K562 (cell line): ENCODE data around the gene RFNG. TPM values are rescaled to one million over a fixed set of nuclear protein-coding genes. Genes with fewer than 3 reads are reported as not detected.

Experiments used
- ATAC-seq: fragments of 200-7000 bp; cut with Tn5 transposase; 3 replicates; pipeline ENCODE4 v1.9.1; 2020; ENCODE audit warnings: moderate library complexity
- BruUV-seq: library from RNA; stranded (reverse); fragments of 400-500 nt; replicated peaks from 2 replicates; lab custom pipeline; 2021; lab: Mats Ljungman, UMichigan
- CTCF ChIA-PET: fragments of 300-600 bp; formaldehyde crosslinking; extraction: SDS; loops from one replicate; lab custom pipeline; 2021; ENCODE audit warnings: low intra/inter-chr PET ratio; lab: Yijun Ruan, JAX
- POLR2A ChIA-PET: fragments of 300-600, 350-650 bp; sonication (Branson Sonifier 250); formaldehyde crosslinking; extraction: SDS; loops from one replicate; lab custom pipeline; 2021; ENCODE audit warnings: antibody characterized with exemption, inconsistent platforms; lab: Yijun Ruan, JAX
- DNase-seq, 4 experiments: peaks; one replicate each; pipeline versions ENCODE4 v3.0.0 to v3.0.0-alpha.2; 2011 to 2018; ENCODE audit warnings: low spot score in 3 of 4, mixed read lengths in 3 of 4; ENCODE audit errors: extremely low read depth in 1 of 4
- FAIRE-seq: peaks from 2 replicates; lab custom pipeline; 2011; peaks lifted over from hg19 to GRCh38; lab: Jason Lieb, UNC
- H2AFZ ChIP-seq: 2 replicates; pipeline ENCODE4 v1.6.0; 2011; ENCODE audit warnings: low read depth, low read length, control low read depth, inconsistent platforms
- H3K27ac ChIP-seq: fragments of 200-600 bp; 3 replicates; pipeline ENCODE4 v1.8.0; 2011; ENCODE audit warnings: low read depth, mild to moderate bottlenecking, control low read depth, inconsistent platforms, low read length, moderate library complexity, mixed read lengths; ENCODE audit errors: extremely low read depth
- H3K27me3 ChIP-seq, 2 experiments: fragments of 300-600 bp in 1 of 2; 2 replicates in 1 of 2; 3 replicates in 1 of 2; pipeline versions ENCODE4 v1.6.0 to v1.8.0; 2011; ENCODE audit warnings: inconsistent platforms in 2 of 2, low read length in 2 of 2, mild to moderate bottlenecking in 1 of 2, mixed read lengths in 1 of 2, moderate library complexity in 1 of 2; ENCODE audit not compliant: control insufficient read depth in 2 of 2, insufficient read depth in 2 of 2
- H3K36me3 ChIP-seq: fragments of 300-600 bp; 3 replicates; pipeline ENCODE4 v1.8.0; 2011; ENCODE audit warnings: mild to moderate bottlenecking, low read length, inconsistent platforms; ENCODE audit not compliant: control insufficient read depth, insufficient read depth
- H3K4me1 ChIP-seq, 2 experiments: fragments of 200-600 bp in 1 of 2; replicated peaks in 1 of 2; 2 replicates in 1 of 2; 3 replicates in 1 of 2; pipeline versions ENCODE4 v1.5.1 to v1.8.0; 2011; ENCODE audit warnings: inconsistent platforms in 2 of 2, low read length in 2 of 2, mild to moderate bottlenecking in 1 of 2, mixed read lengths in 1 of 2, moderate library complexity in 1 of 2; ENCODE audit not compliant: control insufficient read depth in 2 of 2, insufficient read depth in 2 of 2
- H3K4me2 ChIP-seq: 2 replicates; pipeline ENCODE4 v1.6.1; 2011; ENCODE audit warnings: low read length, control low read depth, inconsistent platforms, mixed read lengths; ENCODE audit not compliant: insufficient read depth
- H3K4me3 ChIP-seq: fragments of 200-600 bp; sonication (generic), shearing (Covaris generic); 2 replicates; pipeline ENCODE4 v1.5.1; 2016; ENCODE audit warnings: control low read depth, inconsistent platforms
- H3K79me2 ChIP-seq: fragments of 200-600 bp; 3 replicates; pipeline ENCODE4 v1.8.0; 2011; ENCODE audit warnings: low read length, inconsistent platforms; ENCODE audit not compliant: control insufficient read depth, insufficient read depth
- H3K9ac ChIP-seq, 2 experiments: 2 replicates each; pipeline versions ENCODE4 v1.6.0 to v1.6.1; 2011; ENCODE audit warnings: low read depth in 2 of 2, low read length in 2 of 2, control low read depth in 1 of 2, inconsistent platforms in 1 of 2, mild to moderate bottlenecking in 1 of 2, mixed read lengths in 1 of 2; ENCODE audit not compliant: insufficient read depth in 1 of 2
- H3K9me1 ChIP-seq: one replicate; pipeline ENCODE4 v1.6.0; 2011; ENCODE audit warnings: inconsistent platforms, mild to moderate bottlenecking, low read length, moderate library complexity; ENCODE audit not compliant: control insufficient read depth, insufficient read depth
- H3K9me3 ChIP-seq: replicated peaks from 2 replicates; pipeline ENCODE4 v1.5.1; 2011; ENCODE audit warnings: low read depth, low read length, inconsistent platforms; ENCODE audit not compliant: control insufficient read depth, insufficient read depth
- H4K20me1 ChIP-seq: replicated peaks from 2 replicates; pipeline ENCODE4 v1.6.1; 2011; ENCODE audit warnings: low read length, inconsistent platforms, mixed read lengths; ENCODE audit not compliant: control insufficient read depth, insufficient read depth
- KDM5B ChIP-seq: fragments of 200-600 bp; sonication (generic); IDR thresholded peaks from 2 replicates; pipeline ENCODE4 v1.6.1; 2012; ENCODE audit warnings: low read depth, mild to moderate bottlenecking, moderate library complexity, low read length, control low read depth, inconsistent platforms; ENCODE audit not compliant: insufficient replicate concordance
- MYC ChIP-seq, 2 experiments: fragments of 250-450 bp in 1 of 2; sonication (Bioruptor Pico) in 1 of 2; IDR thresholded peaks; 2 replicates each; pipeline versions ENCODE4 v1.5.1 to v1.6.1; 2012 to 2021; ENCODE audit warnings: low read depth in 2 of 2, borderline replicate concordance in 1 of 2, improper control_type of control experiment in 1 of 2, low read length in 1 of 2, mild to moderate bottlenecking in 1 of 2, moderate library complexity in 1 of 2
- NKRF ChIP-seq: fragments of 450-650 bp; IDR thresholded peaks from 2 replicates; pipeline ENCODE4 v1.6.1; 2016; ENCODE audit warnings: borderline replicate concordance
- RBM17 ChIP-seq: fragments of 200-400 bp; formaldehyde crosslinking; IDR thresholded peaks from 2 replicates; pipeline ENCODE4 v1.6.1; 2017; ENCODE audit warnings: low read depth, mild to moderate bottlenecking, low read length, borderline replicate concordance
- USF1 ChIP-seq: sonication (generic); formaldehyde crosslinking; IDR thresholded peaks from 2 replicates; pipeline ENCODE4 v1.9.0; 2022; ENCODE audit warnings: mild to moderate bottlenecking, missing genetic modification reagents
- ZEB2 ChIP-seq: fragments of 450-650 bp; IDR thresholded peaks from 2 replicates; pipeline ENCODE4 v1.6.1; 2016
- ZNF3 ChIP-seq: fragments of 250-450 bp; sonication (Bioruptor Pico); IDR thresholded peaks from 2 replicates; pipeline ENCODE4 v1.5.0; 2021; ENCODE audit warnings: mild to moderate bottlenecking, moderate library complexity
- WGBS: fragments of 100-300 bp; shearing (Covaris generic); methylation state at CpG from one replicate; pipeline ENCODE4 v1.1.6; 2016; ENCODE audit warnings: low coverage, mixed read lengths; ENCODE audit not compliant: insufficient coverage; ENCODE audit errors: missing lambda C conversion rate; 5-methylcytosine and 5-hydroxymethylcytosine counted together
- in situ Hi-C: fragments of 300-500 bp; cut with MboI; formaldehyde crosslinking; loops from 4 replicates; pipeline ENCODE4 v1.15.0; 2018; ENCODE audit warnings: inconsistent platforms, mixed read lengths
- intact Hi-C: fragments of 100-400 bp; cut with micrococcal nuclease; formaldehyde crosslinking; loops from 2 replicates; pipeline ENCODE4 v1.14.2; 2022
- polyA plus RNA-seq, 8 experiments: library from polyadenylated mRNA; depleted of rRNA in 4 of 8; stranded (reverse) in 5 of 8; unstranded in 3 of 8; fragments of >200 nt; fragmentation: Nextera tagmentation in 2 of 8; fragmentation: Illumina TruSeq in 1 of 8; extraction: Ambion mirVana in 2 of 8; extraction: Trizol in 1 of 8; gene quantifications; 2 replicates each; pipeline versions ENCODE4 v1.2.1 to v1.2.3, GENCODE V29; 2011 to 2014; ENCODE audit warnings: inconsistent platforms in 1 of 8, missing spikeins in 1 of 8
- total RNA-seq, 7 experiments: library from RNA; depleted of rRNA in 6 of 7; stranded (reverse); fragments of >200 nt in 6 of 7; fragmentation: Illumina TruSeq in 2 of 7; extraction: Trizol in 2 of 7; gene quantifications; 2 replicates each; pipeline versions ENCODE4 v1.2.1 to v1.2.3, GENCODE V29; 2011 to 2021; ENCODE audit warnings: low replicate concordance in 1 of 7

The RFNG gene
- total and polyA plus RNA-seq, 9 of the 15 experiments (the other 6 are each of a cell fraction or from before 2014, with no cell fraction given) = 0.32 to 32.8 (median 9.5) TPM

GRCh38 chr17:82036634-82037091 is 14.9 kb downstream of the RFNG start:
- 13% methylated on average over 23 of the region's 23 CpGs for WGBS
- ATAC-seq (no peak; the same call in 2 of the 3 replicates), DNase-seq (peak in 1 of 4 experiments; percentile 42), FAIRE-seq (no peak)
- ChIA-PET CTCF (interaction anchor here (0.7 to 2.0 kb wide), 2 partner anchors 77 to 273 kb away, joined by 4 to 14 read pairs; no protein-coding TSS in a partner anchor), POLR2A (interaction anchor here (0.6 to 6.4 kb wide), 5 partner anchors 8 to 31 kb away, joined by 3 to 51 read pairs (median 5); partner anchors contain the start of genes CENPX and LRRC45)
- no peak for TF ChIP-seq MYC (IDR thresholded peaks at IDR 0.05; ENCODE audit: low read depth, low read length)
- 0 out of 2 replicates have a peak, but pooled peaks have one; percentile 57 for TF ChIP-seq MYC (CRISPR knock-in tag; IDR thresholded peaks at IDR 0.05; ENCODE audit: borderline replicate concordance, low read depth)
- no peak for TF ChIP-seq ZNF3
- TF ChIP-seq USF1 (CRISPR knock-in tag) = peak; percentile 18; the same call in 1 of the 2 replicates
- TF ChIP-seq RBM17 = no peak
- TF ChIP-seq ZEB2 = peak; percentile 71; the same call in 1 of the 2 replicates
- TF ChIP-seq KDM5B = peak; percentile 28
- 0 out of 2 replicates have a peak, but pooled peaks have one; percentile 23 for TF ChIP-seq NKRF
- intact Hi-C loops (loop anchor here (10.0 kb wide), 1 partner anchor 308 kb away; no protein-coding TSS in a partner anchor), in situ Hi-C loops (no loop called here)
- Histone ChIP-seq H3K79me2 (peaks cover 41% of the 10 kb centered on the region), H3K27me3 (no peaks in the 10 kb centered on the region), H4K20me1 (peaks cover 21% of the 10 kb centered on the region; the same call in 1 of the 2 replicates), H2AFZ (no peak overlapping the region), H3K4me1 (peaks cover 29 to 73% of the 10 kb centered on the region in 2 experiments), H3K9me1 (peaks cover 6% of the 10 kb centered on the region), H3K9me3 (no peaks in the 10 kb centered on the region), H3K9ac (peak overlapping the region; percentile 83 to 97), H3K36me3 (peaks cover 38% of the 10 kb centered on the region; the same call in 2 of the 3 replicates), H3K4me3 (peak overlapping the region; percentile 97), H3K27ac (peak overlapping the region; percentile 98), H3K4me2 (peak overlapping the region; percentile 95)
- BruUV-seq = no TSS peak
